ENCODE data around the gene STKLD1.
"Not testable (repeated sequence)": the region's sequence is repeated elsewhere in the genome, so short reads cannot be mapped to it uniquely, and the experiment has no call there.

The STKLD1 gene

GRCh38 chr9:133382507-133383141, 6.5 kb downstream of the STKLD1 start:
- in situ Hi-C loops (cut with MboI; ENCODE audit: low sequenced_read_pairs), result no loop called here

DNA sequence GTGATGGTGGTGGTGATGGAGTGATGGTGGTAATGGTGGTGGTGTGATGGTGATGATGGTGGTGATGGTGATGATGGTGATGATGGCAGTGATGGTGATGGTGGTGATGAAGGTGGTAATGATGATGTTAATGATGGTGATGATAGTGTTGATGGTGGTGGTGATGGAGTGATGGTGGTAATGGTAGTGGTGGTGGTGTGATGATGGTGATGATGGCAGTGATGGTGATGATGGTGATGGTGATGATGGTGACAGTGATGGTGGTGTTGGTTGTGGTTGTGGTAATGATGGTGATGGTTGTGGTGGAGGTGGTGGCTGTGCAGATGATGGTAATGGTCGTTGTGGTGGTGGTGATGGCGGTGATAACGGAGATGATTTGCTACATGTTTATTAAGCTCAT, 7.3 kb downstream of the STKLD1 start:
- in situ Hi-C loops (cut with MboI; ENCODE audit: low sequenced_read_pairs), result no loop called here

GRCh38 chr9:133384736-133385321, 8.7 kb downstream of the STKLD1 start:
- in situ Hi-C loops (cut with MboI; ENCODE audit: low sequenced_read_pairs), result no loop called here

GRCh38 chr9:133385452-133385851, 9.3 kb downstream of the STKLD1 start:
- in situ Hi-C loops (cut with MboI; ENCODE audit: low sequenced_read_pairs), result no loop called here

- in situ Hi-C loops (cut with MboI; ENCODE audit: low sequenced_read_pairs), result no loop called here
Observed at GRCh38 chr9:133386338-133386737, 10.2 kb downstream of the STKLD1 start.

DNA sequence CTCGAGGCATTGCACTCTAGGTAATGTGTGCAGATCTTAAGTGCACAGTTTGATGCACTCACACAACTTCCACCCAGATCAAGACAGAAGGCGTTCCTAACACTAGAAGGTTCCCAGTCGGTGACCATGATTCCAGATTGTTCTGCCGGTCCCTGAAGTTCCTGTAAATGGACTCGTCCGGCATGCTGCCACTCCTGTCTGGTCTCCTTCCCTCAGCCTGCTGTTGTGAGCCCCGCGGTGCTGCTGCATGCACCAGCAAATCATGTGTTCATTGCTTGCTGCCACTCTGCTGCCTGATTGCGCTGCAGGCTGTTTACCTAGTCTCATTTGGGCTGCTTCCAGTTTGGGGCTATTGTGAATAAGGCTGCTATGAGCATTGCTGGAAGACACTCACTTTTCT, 11.5 kb downstream of the STKLD1 start:
- in situ Hi-C loops (cut with MboI; ENCODE audit: low sequenced_read_pairs), result no loop called here

DNA sequence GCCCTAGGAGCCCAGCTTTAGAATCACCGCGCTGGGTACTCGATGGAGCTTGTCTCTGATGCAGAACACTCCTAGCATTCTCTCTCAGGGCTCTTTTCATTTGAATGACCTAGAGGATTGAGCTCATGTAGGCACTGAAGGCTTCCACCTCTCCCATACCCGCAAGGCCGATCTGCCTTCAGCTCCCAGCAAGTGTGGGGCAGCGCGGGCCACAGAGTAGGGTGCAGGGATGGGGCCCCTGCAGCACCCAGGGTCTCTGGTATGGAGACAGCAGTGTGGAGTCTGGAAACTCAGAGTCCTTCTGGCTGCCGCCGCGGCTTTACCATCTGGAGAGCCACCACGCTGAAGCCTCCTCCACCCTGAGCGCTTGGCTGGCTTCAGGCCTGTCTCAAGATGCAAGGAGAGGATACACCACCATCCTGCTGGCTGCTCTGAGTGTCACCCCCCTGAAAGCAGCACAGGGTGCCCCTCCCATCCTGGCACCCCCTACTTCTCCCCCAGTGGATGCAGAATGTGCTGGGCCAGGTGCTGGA, 12.9 kb downstream of the STKLD1 start:
- in situ Hi-C loops (cut with MboI; ENCODE audit: low sequenced_read_pairs), result no loop called here

- in situ Hi-C loops (cut with MboI; ENCODE audit: low sequenced_read_pairs), result no loop called here
Observed at GRCh38 chr9:133389562-133389961, 13.4 kb downstream of the STKLD1 start.

DNA sequence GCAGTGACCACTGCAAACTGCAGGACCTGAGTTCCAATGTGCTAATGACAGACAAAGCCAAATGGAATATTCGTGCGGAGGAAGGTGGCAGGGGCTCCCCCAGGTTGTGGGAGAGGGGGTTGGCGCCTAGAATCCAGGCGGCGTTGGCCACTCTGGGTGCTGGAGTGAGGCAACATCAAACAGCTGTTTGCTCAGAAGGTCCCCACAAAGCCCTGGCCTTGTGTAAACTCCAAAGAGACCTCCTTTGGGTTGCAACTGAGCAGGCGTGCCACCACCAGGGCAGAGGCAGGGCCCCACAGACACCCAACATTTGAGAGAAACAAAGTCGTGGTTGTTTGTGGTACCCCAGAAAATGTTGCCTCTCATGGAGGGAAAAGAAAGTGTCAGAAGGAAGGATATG, 14.5 kb downstream of the STKLD1 start:
- in situ Hi-C loops (cut with MboI; ENCODE audit: low sequenced_read_pairs), result no loop called here

GRCh38 chr9:133391449-133391848, 15.3 kb downstream of the STKLD1 start:
- in situ Hi-C loops (cut with MboI; ENCODE audit: low sequenced_read_pairs), result not testable (repeated sequence)

DNA sequence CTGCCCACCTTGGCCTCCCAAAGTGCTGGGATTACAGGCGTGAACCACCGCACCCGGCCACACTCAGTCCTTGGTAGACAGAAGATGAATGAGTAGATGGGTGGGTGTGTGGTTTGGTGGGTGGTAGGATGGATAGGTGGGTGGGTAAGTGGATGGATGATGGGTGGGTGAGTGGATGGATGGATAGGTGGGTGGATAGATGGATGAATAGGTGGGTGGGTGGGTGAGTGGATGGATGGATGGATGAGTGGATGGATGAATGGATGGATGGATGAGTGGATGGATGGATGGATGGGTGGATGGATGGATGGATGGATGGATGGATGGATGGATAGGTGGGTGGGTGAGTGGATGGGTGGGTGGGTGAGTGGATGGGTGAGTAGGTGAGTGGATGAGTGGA, 16.1 kb downstream of the STKLD1 start:
- in situ Hi-C loops (cut with MboI; ENCODE audit: low sequenced_read_pairs), result not testable (repeated sequence)

GRCh38 chr9:133393399-133393798, 17.2 kb downstream of the STKLD1 start:
- in situ Hi-C loops (cut with MboI; ENCODE audit: low sequenced_read_pairs), result no loop called here

GRCh38 chr9:133394687-133395271, 18.6 kb downstream of the STKLD1 start:
- in situ Hi-C loops (cut with MboI; ENCODE audit: low sequenced_read_pairs), result no loop called here

- in situ Hi-C loops (cut with MboI; ENCODE audit: low sequenced_read_pairs), result no loop called here
Observed at GRCh38 chr9:133396952-133397351, 20.8 kb downstream of the STKLD1 start.

GRCh38 chr9:133397370-133397769, 21.2 kb downstream of the STKLD1 start:
- in situ Hi-C loops (cut with MboI; ENCODE audit: low sequenced_read_pairs), result no loop called here

GRCh38 chr9:133397895-133398294, 21.7 kb downstream of the STKLD1 start:
- in situ Hi-C loops (cut with MboI; ENCODE audit: low sequenced_read_pairs), result no loop called here

DNA sequence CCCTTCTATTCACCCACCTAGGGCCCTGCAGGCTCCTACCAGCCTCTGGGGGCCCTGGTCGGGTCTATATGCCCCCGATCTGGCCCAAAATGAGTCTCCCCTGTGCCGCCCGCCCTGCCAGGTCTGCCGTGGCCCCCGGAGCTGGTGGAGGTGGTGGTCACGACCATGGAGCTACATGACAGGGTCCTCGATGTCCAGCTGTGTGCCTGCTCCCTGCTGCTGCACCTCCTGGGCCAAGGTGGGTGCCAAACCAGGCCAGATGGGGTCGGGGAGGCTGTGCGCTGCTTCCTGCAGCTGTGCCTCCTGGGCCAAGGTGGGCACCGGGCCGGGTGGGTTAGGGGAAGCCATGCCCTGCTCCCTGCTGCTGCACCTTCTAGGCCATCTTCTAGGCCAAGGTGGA, 24.1 kb downstream of the STKLD1 start:
- in situ Hi-C loops (cut with MboI; ENCODE audit: low sequenced_read_pairs), result no loop called here

DNA sequence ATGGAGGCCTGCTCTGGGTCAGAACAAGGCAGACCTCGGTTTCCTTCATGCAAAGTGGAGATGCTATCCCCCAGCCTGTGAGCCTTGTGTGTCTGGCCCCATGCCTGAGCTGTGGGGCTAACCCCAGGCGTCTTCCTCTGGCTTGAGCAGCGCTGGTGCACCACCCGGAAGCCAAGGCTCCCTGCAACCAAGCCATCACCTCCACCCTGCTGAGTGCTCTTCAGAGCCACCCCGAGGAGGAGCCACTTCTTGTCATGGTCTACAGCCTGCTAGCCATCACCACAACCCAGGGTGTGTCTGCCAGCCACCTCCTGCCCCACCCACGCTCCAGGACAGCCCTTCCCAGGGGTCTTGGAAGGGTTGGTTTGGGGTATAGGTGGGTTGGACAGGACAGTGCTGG, 25.4 kb downstream of the STKLD1 start:
- in situ Hi-C loops (cut with MboI; ENCODE audit: low sequenced_read_pairs), result no loop called here

GRCh38 chr9:133402689-133403088, 26.5 kb downstream of the STKLD1 start:
- in situ Hi-C loops (cut with MboI; ENCODE audit: low sequenced_read_pairs), result no loop called here

GRCh38 chr9:133403766-133404453, 27.7 kb downstream of the STKLD1 start:
- in situ Hi-C loops (cut with MboI; ENCODE audit: low sequenced_read_pairs), result no loop called here

DNA sequence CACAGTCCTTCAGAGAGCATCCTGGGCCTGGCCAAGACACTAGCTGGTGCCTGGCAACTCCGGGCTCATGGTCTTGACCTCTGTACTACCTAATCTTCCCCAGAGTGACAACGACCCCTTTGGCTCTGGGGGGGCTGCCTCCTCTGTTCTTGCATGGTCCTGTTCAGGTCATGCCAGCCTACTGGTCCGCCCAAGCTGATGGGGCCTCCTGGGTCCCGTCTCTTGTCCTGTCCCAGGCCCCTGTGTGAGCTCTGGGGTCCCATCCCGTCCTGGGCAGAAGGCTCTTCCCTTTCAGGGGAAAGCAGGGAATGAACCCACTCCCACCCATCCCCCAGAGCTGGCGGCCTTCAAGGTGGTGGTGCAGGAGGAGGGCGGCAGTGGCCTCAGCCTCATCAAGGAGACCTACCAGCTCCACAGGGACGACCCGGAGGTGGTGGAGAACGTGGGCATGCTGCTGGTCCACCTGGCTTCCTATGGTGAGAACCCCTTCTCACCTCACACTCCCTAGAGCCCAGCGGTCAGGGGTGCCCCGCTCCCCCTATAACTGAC, 28.4 kb downstream of the STKLD1 start:
- in situ Hi-C loops (cut with MboI; ENCODE audit: low sequenced_read_pairs), result no loop called here
